Calu3 (cell line): ENCODE data around the gene MTMR12. TPM values are rescaled to one million over a fixed set of nuclear protein-coding genes. Genes with fewer than 3 reads are reported as not detected.

Experiments
- BruUV-seq: library from RNA; stranded (reverse); fragments of 400-500 nt; replicated peaks from 2 replicates; lab custom pipeline; 2021; lab: Mats Ljungman, UMichigan
- CTCF ChIA-PET: fragments of 300-600 bp; sonication (Branson Sonifier 250); formaldehyde crosslinking; loops from one replicate; lab custom pipeline; 2022; ENCODE audit warnings: antibody characterized with exemption; lab: Charles Lee
- DNase-seq: peaks from one replicate; pipeline ENCODE4 v3.0.0; 2022
- H3K27ac Mint-ChIP-seq: one replicate; pipeline ENCODE4 v1.8.0; 2022; ENCODE audit warnings: mixed read lengths; ENCODE audit not compliant: unreplicated experiment
- H3K27me3 Mint-ChIP-seq: one replicate; pipeline ENCODE4 v1.8.0; 2022; ENCODE audit warnings: mixed read lengths; ENCODE audit not compliant: unreplicated experiment
- H3K36me3 Mint-ChIP-seq: one replicate; pipeline ENCODE4 v1.8.0; 2022; ENCODE audit warnings: mild to moderate bottlenecking, moderate library complexity, mixed read lengths; ENCODE audit not compliant: insufficient read depth, unreplicated experiment
- H3K4me1 Mint-ChIP-seq: one replicate; pipeline ENCODE4 v1.8.0; 2022; ENCODE audit warnings: mild to moderate bottlenecking, low read depth, mixed read lengths; ENCODE audit not compliant: unreplicated experiment
- H3K4me3 Mint-ChIP-seq: one replicate; pipeline ENCODE4 v1.8.0; 2022; ENCODE audit warnings: mild to moderate bottlenecking, low read depth, moderate library complexity, mixed read lengths; ENCODE audit not compliant: unreplicated experiment
- H3K9me3 Mint-ChIP-seq: one replicate; pipeline ENCODE4 v1.8.0; 2022; ENCODE audit warnings: low read depth, mixed read lengths; ENCODE audit not compliant: unreplicated experiment
- intact Hi-C: fragments of 100-400 bp; cut with micrococcal nuclease; formaldehyde crosslinking; loops from one replicate; pipeline ENCODE4 v1.10.0; 2022; ENCODE audit not compliant: unreplicated experiment
- total RNA-seq: library from RNA; stranded (reverse); gene quantifications from 2 replicates; pipeline ENCODE4 v1.2.3, GENCODE V29; 2022
- TF ChIP-seq, protein P1 (sequence below): fragments of 200-600 bp; IDR thresholded peaks from one replicate; pipeline ENCODE4 v1.8.0; 2022; ENCODE audit warnings: antibody characterized with exemption; ENCODE audit not compliant: unreplicated experiment

MTMR12 gene
- total RNA-seq, 1 experiment from 2014 or later, result 42.7 TPM

DNA sequence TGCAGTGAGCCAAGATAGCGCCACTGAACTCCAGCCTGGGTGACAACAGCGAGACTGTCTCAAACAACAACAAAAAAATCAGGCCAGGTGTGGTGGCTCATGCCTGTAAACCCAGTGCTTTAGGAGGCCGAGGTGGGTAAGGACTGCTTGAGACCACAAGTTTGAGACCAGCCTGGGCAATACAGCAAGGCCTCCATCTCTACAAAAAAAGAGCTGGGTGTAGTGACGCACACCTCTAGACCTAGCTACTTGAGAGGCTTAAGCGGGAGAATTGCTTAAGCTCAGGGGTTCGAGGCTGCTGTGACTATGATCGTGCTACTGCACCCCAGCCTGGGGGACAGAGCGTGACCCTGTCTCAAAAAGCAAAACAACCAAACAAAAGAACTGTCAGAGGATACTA is 39.9 kb upstream of the MTMR12 start:
- CTCF ChIA-PET, result no interaction called here
- Mint-ChIP-seq H3K4me1 (no peaks in the 10 kb centered on the region), H3K4me3 (no peak overlapping the region), H3K27me3 (no peaks in the 10 kb centered on the region), H3K27ac (no peak overlapping the region), H3K36me3 (peaks cover 27% of the 10 kb centered on the region), H3K9me3 (no peaks in the 10 kb centered on the region)
- TF ChIP-seq, protein P1, sequence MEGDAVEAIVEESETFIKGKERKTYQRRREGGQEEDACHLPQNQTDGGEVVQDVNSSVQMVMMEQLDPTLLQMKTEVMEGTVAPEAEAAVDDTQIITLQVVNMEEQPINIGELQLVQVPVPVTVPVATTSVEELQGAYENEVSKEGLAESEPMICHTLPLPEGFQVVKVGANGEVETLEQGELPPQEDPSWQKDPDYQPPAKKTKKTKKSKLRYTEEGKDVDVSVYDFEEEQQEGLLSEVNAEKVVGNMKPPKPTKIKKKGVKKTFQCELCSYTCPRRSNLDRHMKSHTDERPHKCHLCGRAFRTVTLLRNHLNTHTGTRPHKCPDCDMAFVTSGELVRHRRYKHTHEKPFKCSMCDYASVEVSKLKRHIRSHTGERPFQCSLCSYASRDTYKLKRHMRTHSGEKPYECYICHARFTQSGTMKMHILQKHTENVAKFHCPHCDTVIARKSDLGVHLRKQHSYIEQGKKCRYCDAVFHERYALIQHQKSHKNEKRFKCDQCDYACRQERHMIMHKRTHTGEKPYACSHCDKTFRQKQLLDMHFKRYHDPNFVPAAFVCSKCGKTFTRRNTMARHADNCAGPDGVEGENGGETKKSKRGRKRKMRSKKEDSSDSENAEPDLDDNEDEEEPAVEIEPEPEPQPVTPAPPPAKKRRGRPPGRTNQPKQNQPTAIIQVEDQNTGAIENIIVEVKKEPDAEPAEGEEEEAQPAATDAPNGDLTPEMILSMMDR, result no peak
- DNase-seq, result no peak
- BruUV-seq, result no TSS peak
- intact Hi-C loops, result no loop called here

DNA sequence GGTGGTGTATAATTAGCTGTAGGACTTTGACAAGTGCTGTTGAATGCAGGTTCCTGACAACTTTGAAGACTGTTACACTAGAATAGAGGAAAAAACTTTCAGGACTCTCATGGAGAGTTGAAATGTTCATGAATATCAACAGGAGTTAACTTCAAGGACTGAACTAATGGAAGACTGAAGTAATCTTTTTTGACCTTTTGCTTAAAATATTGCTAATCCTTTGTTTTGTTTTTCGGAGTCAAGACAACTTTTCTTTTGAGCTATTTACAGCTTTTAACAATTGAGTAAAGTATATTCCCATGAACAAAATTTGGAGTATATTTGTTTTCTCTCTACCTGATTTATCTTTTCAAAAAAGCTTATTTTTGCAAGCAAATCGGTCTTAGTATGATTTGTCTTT is 34.1 kb upstream of the MTMR12 start:
- peaks cover 10% of the 10 kb centered on the region for H3K36me3 Mint-ChIP-seq
- no peaks in the 10 kb centered on the region for H3K9me3 Mint-ChIP-seq
- intact Hi-C loops, result no loop called here
- H3K27me3 Mint-ChIP-seq, result no peaks in the 10 kb centered on the region
- no peak overlapping the region for H3K4me3 Mint-ChIP-seq
- no peak for DNase-seq
- TF ChIP-seq, protein P1, result no peak
- CTCF ChIA-PET, result interaction anchor here (0.6 to 0.7 kb wide), 2 partner anchors 110 to 521 kb away, joined by 3 read pairs; no protein-coding TSS in a partner anchor
- H3K27ac Mint-ChIP-seq, result no peak overlapping the region
- BruUV-seq, result no TSS peak
- no peaks in the 10 kb centered on the region for H3K4me1 Mint-ChIP-seq

DNA sequence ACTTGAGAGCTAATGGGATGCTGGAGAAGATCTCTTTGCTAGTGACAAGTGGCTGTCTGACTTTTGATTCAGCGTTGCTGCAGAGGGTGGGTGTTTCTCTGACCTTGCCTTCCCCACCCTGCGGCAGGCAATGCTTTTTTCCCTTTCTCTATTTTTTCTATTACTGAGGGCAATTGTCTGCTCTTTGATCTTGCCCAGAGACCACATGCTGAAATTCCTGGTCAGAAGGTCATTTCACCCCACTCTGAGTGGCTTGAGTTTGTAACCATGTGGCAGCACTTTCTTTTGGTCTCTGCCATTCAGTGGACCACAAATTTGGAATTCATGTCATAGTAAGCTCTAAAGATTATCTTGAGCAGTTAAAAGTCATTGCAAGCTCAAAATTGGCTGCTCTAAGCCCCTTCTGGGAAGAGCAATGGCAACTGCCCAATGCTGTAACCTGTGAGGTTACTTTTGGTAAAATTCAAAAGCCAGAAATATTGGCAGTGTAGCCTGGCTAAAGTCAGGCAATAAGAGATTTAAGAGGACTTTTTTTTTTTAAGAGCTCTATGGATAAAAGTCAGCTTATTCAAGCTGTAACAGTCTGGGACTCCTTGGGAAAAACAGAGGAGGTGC is 30.4 kb upstream of the MTMR12 start:
- no peak for DNase-seq
- intact Hi-C loops, result no loop called here
- BruUV-seq, result no TSS peak
- Mint-ChIP-seq H3K4me1 (no peaks in the 10 kb centered on the region), H3K36me3 (peaks cover under 1% of the 10 kb centered on the region), H3K27me3 (no peaks in the 10 kb centered on the region), H3K27ac (no peak overlapping the region), H3K4me3 (no peak overlapping the region), H3K9me3 (peaks cover 7% of the 10 kb centered on the region)
- CTCF ChIA-PET, result interaction anchor here (1.2 kb wide), 1 partner anchor 12 kb away, joined by 3 read pairs; no protein-coding TSS in a partner anchor
- TF ChIP-seq, protein P1, result no peak

DNA sequence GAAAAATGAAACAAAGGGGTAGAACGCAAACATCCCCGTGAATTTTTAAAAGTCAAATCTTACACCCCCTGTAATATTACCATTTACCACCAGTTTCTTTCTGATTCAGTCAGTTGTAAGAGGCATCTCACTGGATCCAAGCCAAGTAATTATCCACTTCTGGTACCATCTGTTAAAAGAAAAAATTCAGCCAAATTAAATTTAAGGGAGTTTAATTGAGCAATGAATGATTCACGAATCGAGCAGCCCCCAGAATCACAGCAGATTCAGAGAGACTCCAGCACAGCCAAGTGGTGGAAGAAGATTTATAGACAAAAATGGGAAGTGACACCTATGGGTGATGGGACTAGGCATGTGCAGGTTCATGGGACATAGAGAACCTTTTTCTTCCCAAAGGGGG is 29.9 kb upstream of the MTMR12 start:
- H3K4me3 Mint-ChIP-seq, result no peak overlapping the region
- no peaks in the 10 kb centered on the region for H3K36me3 Mint-ChIP-seq
- CTCF ChIA-PET, result interaction anchor here (1.2 kb wide), 1 partner anchor 12 kb away, joined by 3 read pairs; no protein-coding TSS in a partner anchor
- H3K27me3 Mint-ChIP-seq, result no peaks in the 10 kb centered on the region
- H3K27ac Mint-ChIP-seq, result no peak overlapping the region
- TF ChIP-seq, protein P1, result no peak
- intact Hi-C loops, result no loop called here
- peaks cover 7% of the 10 kb centered on the region for H3K9me3 Mint-ChIP-seq
- H3K4me1 Mint-ChIP-seq, result no peaks in the 10 kb centered on the region
- DNase-seq, result no peak
- no TSS peak for BruUV-seq
